ENCODE data around the gene AIPL1.
A peak's percentile ranks its signal among the peaks of the same experiment; 100 is the strongest.

Gene AIPL1

GRCh38 chr17:6428207-6428965, 6.5 kb downstream of the AIPL1 start:
- no peak overlapping the region for H3K27ac ChIP-seq (ENCODE audit: low read depth, low read length)
- no peak overlapping the region for H3K4me3 ChIP-seq (ENCODE audit: low read depth, low read length)
- peak overlapping the region; percentile 14 for H2AFZ ChIP-seq (ENCODE audit: low read length, unreplicated experiment)
- peaks cover 12% of the 10 kb centered on the region for H3K4me1 ChIP-seq (ENCODE audit: control insufficient read depth, insufficient read depth, low read length, unreplicated experiment)
- no peaks in the 10 kb centered on the region for H3K36me3 ChIP-seq (ENCODE audit: insufficient read depth, low read length)
- H3K79me2 ChIP-seq (ENCODE audit: control insufficient read depth, insufficient read depth, low read length, unreplicated experiment) = no peaks in the 10 kb centered on the region
- no peaks in the 10 kb centered on the region for H3K27me3 ChIP-seq (ENCODE audit: insufficient read depth, low read length)

GRCh38 chr17:6427279-6427781, 7.6 kb downstream of the AIPL1 start:
- Histone ChIP-seq H2AFZ (ENCODE audit: low read length, unreplicated experiment) (peak overlapping the region; percentile 84), H3K27me3 (ENCODE audit: insufficient read depth, low read length) (no peaks in the 10 kb centered on the region), H3K4me3 (ENCODE audit: low read depth, low read length) (peak overlapping the region; percentile 65)

GRCh38 chr17:6426356-6427101, 8.4 kb downstream of the AIPL1 start:
- peaks cover 12% of the 10 kb centered on the region for H3K4me1 ChIP-seq (ENCODE audit: control insufficient read depth, insufficient read depth, low read length, unreplicated experiment)
- no peaks in the 10 kb centered on the region for H3K79me2 ChIP-seq (ENCODE audit: control insufficient read depth, insufficient read depth, low read length, unreplicated experiment)
- no peak overlapping the region for H3K27ac ChIP-seq (ENCODE audit: low read depth, low read length)
- H3K4me3 ChIP-seq (ENCODE audit: low read depth, low read length) = no peak overlapping the region
- H3K36me3 ChIP-seq (ENCODE audit: insufficient read depth, low read length) = no peaks in the 10 kb centered on the region
- no peak overlapping the region for H2AFZ ChIP-seq (ENCODE audit: low read length, unreplicated experiment)
- H3K27me3 ChIP-seq (ENCODE audit: insufficient read depth, low read length) = no peaks in the 10 kb centered on the region

More at GRCh38 chr17:6427279-6427781, 7.6 kb downstream of the AIPL1 start:
- Histone ChIP-seq H3K79me2 (ENCODE audit: control insufficient read depth, insufficient read depth, low read length, unreplicated experiment) (no peaks in the 10 kb centered on the region), H3K36me3 (ENCODE audit: insufficient read depth, low read length) (no peaks in the 10 kb centered on the region), H3K4me1 (ENCODE audit: control insufficient read depth, insufficient read depth, low read length, unreplicated experiment) (peaks cover 12% of the 10 kb centered on the region), H3K27ac (ENCODE audit: low read depth, low read length) (no peak overlapping the region)

- no peak overlapping the region for H3K4me3 ChIP-seq (ENCODE audit: low read depth, low read length)
- no peaks in the 10 kb centered on the region for H3K79me2 ChIP-seq (ENCODE audit: control insufficient read depth, insufficient read depth, low read length, unreplicated experiment)
- no peak overlapping the region for H3K27ac ChIP-seq (ENCODE audit: low read depth, low read length)
- H3K27me3 ChIP-seq (ENCODE audit: insufficient read depth, low read length) = no peaks in the 10 kb centered on the region
- H3K4me1 ChIP-seq (ENCODE audit: control insufficient read depth, insufficient read depth, low read length, unreplicated experiment) = peaks cover 12% of the 10 kb centered on the region
- no peak overlapping the region for H2AFZ ChIP-seq (ENCODE audit: low read length, unreplicated experiment)
- H3K36me3 ChIP-seq (ENCODE audit: insufficient read depth, low read length) = no peaks in the 10 kb centered on the region
Measured at GRCh38 chr17:6425407-6425806, 9.5 kb downstream of the AIPL1 start.

- Histone ChIP-seq H3K27ac (ENCODE audit: low read depth, low read length) (no peak overlapping the region), H3K4me3 (ENCODE audit: low read depth, low read length) (no peak overlapping the region), H2AFZ (ENCODE audit: low read length, unreplicated experiment) (no peak overlapping the region), H3K4me1 (ENCODE audit: control insufficient read depth, insufficient read depth, low read length, unreplicated experiment) (peaks cover 12% of the 10 kb centered on the region), H3K79me2 (ENCODE audit: control insufficient read depth, insufficient read depth, low read length, unreplicated experiment) (no peaks in the 10 kb centered on the region), H3K36me3 (ENCODE audit: insufficient read depth, low read length) (no peaks in the 10 kb centered on the region), H3K27me3 (ENCODE audit: insufficient read depth, low read length) (peaks cover 7% of the 10 kb centered on the region; the same call in 1 of the 2 replicates)
Measured at GRCh38 chr17:6423931-6424330, 11.0 kb downstream of the AIPL1 start.

GRCh38 chr17:6422654-6423241, 12.2 kb downstream of the AIPL1 start:
- H3K4me3 ChIP-seq (ENCODE audit: low read depth, low read length) = no peak overlapping the region
- peaks cover 7% of the 10 kb centered on the region; the same call in 1 of the 2 replicates for H3K27me3 ChIP-seq (ENCODE audit: insufficient read depth, low read length)
- H3K4me1 ChIP-seq (ENCODE audit: control insufficient read depth, insufficient read depth, low read length, unreplicated experiment) = peaks cover 8% of the 10 kb centered on the region
- no peak overlapping the region for H3K27ac ChIP-seq (ENCODE audit: low read depth, low read length)
- no peaks in the 10 kb centered on the region for H3K79me2 ChIP-seq (ENCODE audit: control insufficient read depth, insufficient read depth, low read length, unreplicated experiment)
- no peak overlapping the region for H2AFZ ChIP-seq (ENCODE audit: low read length, unreplicated experiment)
- no peaks in the 10 kb centered on the region for H3K36me3 ChIP-seq (ENCODE audit: insufficient read depth, low read length)

- Histone ChIP-seq H3K27me3 (ENCODE audit: insufficient read depth, low read length) (peaks cover 12% of the 10 kb centered on the region), H3K27ac (ENCODE audit: low read depth, low read length) (no peak overlapping the region), H3K4me1 (ENCODE audit: control insufficient read depth, insufficient read depth, low read length, unreplicated experiment) (peaks cover under 1% of the 10 kb centered on the region), H3K79me2 (ENCODE audit: control insufficient read depth, insufficient read depth, low read length, unreplicated experiment) (no peaks in the 10 kb centered on the region), H3K36me3 (ENCODE audit: insufficient read depth, low read length) (no peaks in the 10 kb centered on the region), H3K4me3 (ENCODE audit: low read depth, low read length) (no peak overlapping the region), H2AFZ (ENCODE audit: low read length, unreplicated experiment) (no peak overlapping the region)
Measured at GRCh38 chr17:6421700-6422604, 13.0 kb downstream of the AIPL1 start.

GRCh38 chr17:6420173-6420641, 14.7 kb downstream of the AIPL1 start:
- Histone ChIP-seq H3K27me3 (ENCODE audit: insufficient read depth, low read length) (peaks cover 21% of the 10 kb centered on the region), H3K27ac (ENCODE audit: low read depth, low read length) (no peak overlapping the region), H2AFZ (ENCODE audit: low read length, unreplicated experiment) (no peak overlapping the region), H3K36me3 (ENCODE audit: insufficient read depth, low read length) (no peaks in the 10 kb centered on the region), H3K79me2 (ENCODE audit: control insufficient read depth, insufficient read depth, low read length, unreplicated experiment) (no peaks in the 10 kb centered on the region), H3K4me3 (ENCODE audit: low read depth, low read length) (no peak overlapping the region), H3K4me1 (ENCODE audit: control insufficient read depth, insufficient read depth, low read length, unreplicated experiment) (no peaks in the 10 kb centered on the region)

- no peaks in the 10 kb centered on the region for H3K4me1 ChIP-seq (ENCODE audit: control insufficient read depth, insufficient read depth, low read length, unreplicated experiment)
- H3K27ac ChIP-seq (ENCODE audit: low read depth, low read length) = no peak overlapping the region
- H3K4me3 ChIP-seq (ENCODE audit: low read depth, low read length) = no peak overlapping the region
- H3K36me3 ChIP-seq (ENCODE audit: insufficient read depth, low read length) = no peaks in the 10 kb centered on the region
- H3K79me2 ChIP-seq (ENCODE audit: control insufficient read depth, insufficient read depth, low read length, unreplicated experiment) = no peaks in the 10 kb centered on the region
- H3K27me3 ChIP-seq (ENCODE audit: insufficient read depth, low read length) = peaks cover 35% of the 10 kb centered on the region
- H2AFZ ChIP-seq (ENCODE audit: low read length, unreplicated experiment) = no peak overlapping the region
Measured at GRCh38 chr17:6415616-6416015, 19.3 kb downstream of the AIPL1 start.

- H3K27ac ChIP-seq (ENCODE audit: low read depth, low read length) = no peak overlapping the region
Measured at GRCh38 chr17:6413065-6413464, 21.9 kb downstream of the AIPL1 start.

More at GRCh38 chr17:6413065-6413464, 21.9 kb downstream of the AIPL1 start:
- H3K27me3 ChIP-seq (ENCODE audit: insufficient read depth, low read length) = peaks cover 37% of the 10 kb centered on the region
- H3K4me1 ChIP-seq (ENCODE audit: control insufficient read depth, insufficient read depth, low read length, unreplicated experiment) = no peaks in the 10 kb centered on the region
- H3K4me3 ChIP-seq (ENCODE audit: low read depth, low read length) = no peak overlapping the region
- no peak overlapping the region for H2AFZ ChIP-seq (ENCODE audit: low read length, unreplicated experiment)
- H3K36me3 ChIP-seq (ENCODE audit: insufficient read depth, low read length) = no peaks in the 10 kb centered on the region
- H3K79me2 ChIP-seq (ENCODE audit: control insufficient read depth, insufficient read depth, low read length, unreplicated experiment) = no peaks in the 10 kb centered on the region
